Measurements from ENCODE around the gene FITM2.

GRCh38 chr20:44326391-44327159 is 15.6 kb upstream of the FITM2 start:
- TF ChIP-seq CTCF (IDR thresholded peaks at IDR 0.05), result no peak
- no peak for TF ChIP-seq EZH2phosphoT487 (IDR thresholded peaks at IDR 0.05; ENCODE audit: borderline replicate concordance, low read depth)
- TF ChIP-seq TEAD4 (IDR thresholded peaks at IDR 0.05; ENCODE audit: borderline replicate concordance, insufficient read depth), result no peak
- no peak for TF ChIP-seq YY1 (IDR thresholded peaks at IDR 0.05; ENCODE audit: low read depth)
- TF ChIP-seq, protein P1, sequence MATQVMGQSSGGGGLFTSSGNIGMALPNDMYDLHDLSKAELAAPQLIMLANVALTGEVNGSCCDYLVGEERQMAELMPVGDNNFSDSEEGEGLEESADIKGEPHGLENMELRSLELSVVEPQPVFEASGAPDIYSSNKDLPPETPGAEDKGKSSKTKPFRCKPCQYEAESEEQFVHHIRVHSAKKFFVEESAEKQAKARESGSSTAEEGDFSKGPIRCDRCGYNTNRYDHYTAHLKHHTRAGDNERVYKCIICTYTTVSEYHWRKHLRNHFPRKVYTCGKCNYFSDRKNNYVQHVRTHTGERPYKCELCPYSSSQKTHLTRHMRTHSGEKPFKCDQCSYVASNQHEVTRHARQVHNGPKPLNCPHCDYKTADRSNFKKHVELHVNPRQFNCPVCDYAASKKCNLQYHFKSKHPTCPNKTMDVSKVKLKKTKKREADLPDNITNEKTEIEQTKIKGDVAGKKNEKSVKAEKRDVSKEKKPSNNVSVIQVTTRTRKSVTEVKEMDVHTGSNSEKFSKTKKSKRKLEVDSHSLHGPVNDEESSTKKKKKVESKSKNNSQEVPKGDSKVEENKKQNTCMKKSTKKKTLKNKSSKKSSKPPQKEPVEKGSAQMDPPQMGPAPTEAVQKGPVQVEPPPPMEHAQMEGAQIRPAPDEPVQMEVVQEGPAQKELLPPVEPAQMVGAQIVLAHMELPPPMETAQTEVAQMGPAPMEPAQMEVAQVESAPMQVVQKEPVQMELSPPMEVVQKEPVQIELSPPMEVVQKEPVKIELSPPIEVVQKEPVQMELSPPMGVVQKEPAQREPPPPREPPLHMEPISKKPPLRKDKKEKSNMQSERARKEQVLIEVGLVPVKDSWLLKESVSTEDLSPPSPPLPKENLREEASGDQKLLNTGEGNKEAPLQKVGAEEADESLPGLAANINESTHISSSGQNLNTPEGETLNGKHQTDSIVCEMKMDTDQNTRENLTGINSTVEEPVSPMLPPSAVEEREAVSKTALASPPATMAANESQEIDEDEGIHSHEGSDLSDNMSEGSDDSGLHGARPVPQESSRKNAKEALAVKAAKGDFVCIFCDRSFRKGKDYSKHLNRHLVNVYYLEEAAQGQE (IDR thresholded peaks at IDR 0.05; ENCODE audit: low read depth, low read length), result no peak
- no peak for TF ChIP-seq MAX (IDR thresholded peaks at IDR 0.05; ENCODE audit: low read depth)
- no peak for TF ChIP-seq POLR2AphosphoS5 (IDR thresholded peaks at IDR 0.05; ENCODE audit: low read depth, low read length)
- TF ChIP-seq, protein P2, sequence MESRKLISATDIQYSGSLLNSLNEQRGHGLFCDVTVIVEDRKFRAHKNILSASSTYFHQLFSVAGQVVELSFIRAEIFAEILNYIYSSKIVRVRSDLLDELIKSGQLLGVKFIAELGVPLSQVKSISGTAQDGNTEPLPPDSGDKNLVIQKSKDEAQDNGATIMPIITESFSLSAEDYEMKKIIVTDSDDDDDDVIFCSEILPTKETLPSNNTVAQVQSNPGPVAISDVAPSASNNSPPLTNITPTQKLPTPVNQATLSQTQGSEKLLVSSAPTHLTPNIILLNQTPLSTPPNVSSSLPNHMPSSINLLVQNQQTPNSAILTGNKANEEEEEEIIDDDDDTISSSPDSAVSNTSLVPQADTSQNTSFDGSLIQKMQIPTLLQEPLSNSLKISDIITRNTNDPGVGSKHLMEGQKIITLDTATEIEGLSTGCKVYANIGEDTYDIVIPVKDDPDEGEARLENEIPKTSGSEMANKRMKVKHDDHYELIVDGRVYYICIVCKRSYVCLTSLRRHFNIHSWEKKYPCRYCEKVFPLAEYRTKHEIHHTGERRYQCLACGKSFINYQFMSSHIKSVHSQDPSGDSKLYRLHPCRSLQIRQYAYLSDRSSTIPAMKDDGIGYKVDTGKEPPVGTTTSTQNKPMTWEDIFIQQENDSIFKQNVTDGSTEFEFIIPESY (IDR thresholded peaks at IDR 0.05; ENCODE audit: borderline replicate concordance, low read depth), result no peak
- TF ChIP-seq, protein P3, sequence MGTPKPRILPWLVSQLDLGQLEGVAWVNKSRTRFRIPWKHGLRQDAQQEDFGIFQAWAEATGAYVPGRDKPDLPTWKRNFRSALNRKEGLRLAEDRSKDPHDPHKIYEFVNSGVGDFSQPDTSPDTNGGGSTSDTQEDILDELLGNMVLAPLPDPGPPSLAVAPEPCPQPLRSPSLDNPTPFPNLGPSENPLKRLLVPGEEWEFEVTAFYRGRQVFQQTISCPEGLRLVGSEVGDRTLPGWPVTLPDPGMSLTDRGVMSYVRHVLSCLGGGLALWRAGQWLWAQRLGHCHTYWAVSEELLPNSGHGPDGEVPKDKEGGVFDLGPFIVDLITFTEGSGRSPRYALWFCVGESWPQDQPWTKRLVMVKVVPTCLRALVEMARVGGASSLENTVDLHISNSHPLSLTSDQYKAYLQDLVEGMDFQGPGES (IDR thresholded peaks at IDR 0.05; ENCODE audit: low read depth, low read length), result no peak
- no peak for TF ChIP-seq MEF2A (IDR thresholded peaks at IDR 0.05; ENCODE audit: borderline replicate concordance, low read depth)
- TF ChIP-seq JUND (IDR thresholded peaks at IDR 0.05), result no peak
- no peak for TF ChIP-seq CHD2 (IDR thresholded peaks at IDR 0.05; ENCODE audit: low read length, partially characterized antibody)
- no peak for TF ChIP-seq NFIC (IDR thresholded peaks at IDR 0.05; ENCODE audit: borderline replicate concordance)
- no peak for TF ChIP-seq MXI1 (IDR thresholded peaks at IDR 0.05; ENCODE audit: low read depth, low read length)
